Activated T-helper 1 cell treated with anti-CD3 and anti-CD28 coated beads, Interleukin-12 subunit alpha, Interleukin-12 subunit beta, Interleukin-2, Interleukin-4 antibody, amounts not matched to agents 30 ng/mL and 10 ng/mL and 1 ng/mL, durations not matched to agents 14 hours and 24 hours and 36 hours (primary cell): ENCODE results near the gene TXK. TPM values are rescaled to one million over a fixed set of nuclear protein-coding genes. Genes with fewer than 3 reads are reported as not detected.

Experiments used
- DNase-seq: peaks from one replicate; pipeline ENCODE4 v3.0.0; 2021; ENCODE audit warnings: low spot score
- H3K27ac Mint-ChIP-seq: one replicate; pipeline ENCODE4 v1.8.0; 2021; ENCODE audit warnings: mild to moderate bottlenecking, mixed read lengths
- H3K27me3 Mint-ChIP-seq: one replicate; pipeline ENCODE4 v1.8.0; 2022; ENCODE audit warnings: mild to moderate bottlenecking, moderate library complexity, mixed read lengths; ENCODE audit not compliant: insufficient read depth
- H3K36me3 Mint-ChIP-seq: one replicate; pipeline ENCODE4 v1.8.0; 2021; ENCODE audit warnings: low read depth, mixed read lengths
- H3K4me1 Mint-ChIP-seq: one replicate; pipeline ENCODE4 v1.8.0; 2021; ENCODE audit warnings: low read depth, mixed read lengths
- H3K4me3 Mint-ChIP-seq: one replicate; pipeline ENCODE4 v1.8.0; 2021; ENCODE audit warnings: mild to moderate bottlenecking, moderate library complexity, mixed read lengths
- H3K9me3 Mint-ChIP-seq: one replicate; pipeline ENCODE4 v1.8.0; 2021; ENCODE audit warnings: mixed read lengths
- intact Hi-C: fragments of 100-400 bp; cut with micrococcal nuclease; formaldehyde crosslinking; loops from one replicate; pipeline ENCODE4 v1.15.1; 2024
- total RNA-seq: library from RNA; stranded (reverse); gene quantifications from 2 replicates; pipeline ENCODE4 v1.2.3, GENCODE V29; 2022

The TXK gene
- total RNA-seq, 1 donor from 2014 or later, result 12.5 TPM

- H3K36me3 Mint-ChIP-seq, result peaks cover 12% of the 10 kb centered on the region
- DNase-seq, result peak; percentile 34
- peak overlapping the region; percentile 97 for H3K27ac Mint-ChIP-seq
- H3K4me3 Mint-ChIP-seq, result peak overlapping the region; percentile 90
- H3K27me3 Mint-ChIP-seq, result no peaks in the 10 kb centered on the region
- peaks cover 84% of the 10 kb centered on the region for H3K4me1 Mint-ChIP-seq
- H3K9me3 Mint-ChIP-seq, result no peaks in the 10 kb centered on the region
- intact Hi-C loops, result loop anchor here (5.0 to 10.0 kb wide), 6 partner anchors 418 to 833 kb away; partner anchors contain the start of genes ATP10D, OCIAD1 and OCIAD2
Measured at GRCh38 chr4:48129307-48130014, 4.6 kb downstream of the TXK start.

DNA sequence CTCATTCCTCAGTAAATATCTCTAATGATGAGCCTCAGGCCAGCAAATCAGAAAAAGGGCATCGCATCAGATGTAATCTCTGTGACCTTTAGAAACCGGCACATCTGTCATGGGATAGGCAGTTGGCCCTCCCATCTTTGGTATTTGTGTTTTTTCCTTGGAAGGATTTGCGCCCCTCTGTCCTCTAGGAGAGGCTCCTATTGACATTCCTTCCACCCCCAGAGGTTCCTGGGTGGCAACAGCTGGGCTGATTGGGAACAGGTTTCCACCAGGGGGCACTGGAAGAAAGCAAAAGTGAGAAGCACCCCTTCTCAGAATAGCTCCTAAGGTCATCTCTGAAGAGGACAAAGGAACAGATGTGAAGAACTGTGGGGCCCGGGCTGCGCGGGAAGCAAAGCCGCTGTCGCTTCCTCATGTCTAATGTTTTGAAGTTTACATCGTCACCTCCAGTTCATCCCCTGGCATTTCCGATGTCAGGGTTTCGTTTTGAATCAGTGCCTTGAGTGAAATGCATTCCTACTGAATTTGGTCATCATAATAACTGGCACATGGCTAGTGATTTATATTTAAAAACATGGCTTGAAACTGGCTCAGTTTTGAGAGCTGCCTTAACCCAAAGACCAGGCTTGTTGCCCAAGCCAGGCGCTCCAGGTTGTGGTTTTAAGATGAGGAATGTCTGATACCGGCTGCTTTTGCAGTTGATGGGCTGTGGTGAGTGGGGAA lies 6.2 kb downstream of the TXK start:
- no peaks in the 10 kb centered on the region for H3K27me3 Mint-ChIP-seq
- peaks cover 23% of the 10 kb centered on the region for H3K36me3 Mint-ChIP-seq
- intact Hi-C loops, result loop anchor here (1.0 to 10.0 kb wide), 14 partner anchors 11 to 834 kb away; partner anchors contain the start of genes ATP10D, NFXL1, OCIAD1 and OCIAD2
- DNase-seq, result peak; percentile 74
- H3K9me3 Mint-ChIP-seq, result no peaks in the 10 kb centered on the region
- peak overlapping the region; percentile 66 for H3K4me3 Mint-ChIP-seq
- peaks cover 84% of the 10 kb centered on the region for H3K4me1 Mint-ChIP-seq
- H3K27ac Mint-ChIP-seq, result peak overlapping the region; percentile 97

- Mint-ChIP-seq H3K27ac (peak overlapping the region; percentile 97), H3K9me3 (no peaks in the 10 kb centered on the region), H3K4me3 (peak overlapping the region; percentile 66), H3K4me1 (peaks cover 84% of the 10 kb centered on the region), H3K36me3 (peaks cover 23% of the 10 kb centered on the region), H3K27me3 (no peaks in the 10 kb centered on the region)
- no peak for DNase-seq
- intact Hi-C loops, result loop anchor here (5.0 to 10.0 kb wide), 6 partner anchors 420 to 835 kb away; partner anchors contain the start of genes ATP10D, OCIAD1 and OCIAD2
Measured at GRCh38 chr4:48127231-48127630, 6.8 kb downstream of the TXK start.

DNA sequence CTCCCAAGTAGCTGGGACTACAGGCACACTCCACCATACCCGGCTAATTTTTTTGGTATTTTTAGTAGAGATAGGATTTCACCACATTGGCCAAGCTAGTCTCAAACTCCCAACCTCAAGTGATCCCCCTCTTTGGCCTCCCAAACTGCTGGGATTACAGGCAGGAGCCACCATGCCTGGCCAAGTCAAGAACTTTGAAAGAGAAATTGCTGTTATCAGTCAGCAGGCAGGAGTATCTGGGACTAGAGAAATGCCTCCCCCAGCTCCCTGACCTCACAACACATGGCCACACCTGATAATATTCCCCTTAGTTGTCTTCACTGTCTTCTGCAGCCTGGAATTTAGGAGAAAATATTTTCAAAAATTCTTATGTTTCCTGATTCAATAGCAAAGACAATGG lies 7.4 kb downstream of the TXK start:
- Mint-ChIP-seq H3K27me3 (no peaks in the 10 kb centered on the region), H3K9me3 (no peaks in the 10 kb centered on the region), H3K4me3 (no peak overlapping the region), H3K36me3 (peaks cover 20% of the 10 kb centered on the region), H3K27ac (peak overlapping the region; percentile 51), H3K4me1 (peaks cover 78% of the 10 kb centered on the region)
- no peak for DNase-seq
- intact Hi-C loops, result loop anchor here (5.0 to 10.0 kb wide), 6 partner anchors 421 to 836 kb away; partner anchors contain the start of genes ATP10D, OCIAD1 and OCIAD2

DNA sequence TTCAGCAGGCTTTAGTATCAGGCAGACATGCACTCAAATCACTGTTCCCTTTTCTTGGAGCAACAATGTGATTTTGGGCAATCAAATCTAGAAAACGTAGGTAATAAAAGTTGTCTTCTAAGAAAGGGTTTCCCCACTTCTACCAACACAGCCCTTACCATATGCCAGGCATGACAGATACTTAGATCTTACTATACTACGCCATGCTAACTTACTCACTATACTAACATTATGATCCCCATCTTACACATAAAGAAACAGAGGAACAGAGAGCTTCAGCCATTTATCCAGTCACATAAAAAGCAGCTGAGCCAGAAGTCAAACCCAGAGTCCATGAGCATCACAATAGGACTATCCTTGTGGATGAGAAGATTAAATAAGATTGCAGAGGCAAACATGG lies 9.2 kb downstream of the TXK start:
- H3K4me3 Mint-ChIP-seq, result no peak overlapping the region
- intact Hi-C loops, result loop anchor here (5.0 to 10.0 kb wide), 6 partner anchors 422 to 837 kb away; partner anchors contain the start of genes ATP10D, OCIAD1 and OCIAD2
- H3K4me1 Mint-ChIP-seq, result peaks cover 60% of the 10 kb centered on the region
- no peaks in the 10 kb centered on the region for H3K9me3 Mint-ChIP-seq
- H3K36me3 Mint-ChIP-seq, result peaks cover 16% of the 10 kb centered on the region
- H3K27ac Mint-ChIP-seq, result no peak overlapping the region
- no peaks in the 10 kb centered on the region for H3K27me3 Mint-ChIP-seq
- no peak for DNase-seq

GRCh38 chr4:48122756-48123155 lies 11.3 kb downstream of the TXK start:
- H3K27ac Mint-ChIP-seq, result no peak overlapping the region
- DNase-seq, result no peak
- intact Hi-C loops, result loop anchor here (10.0 kb wide), 1 partner anchor 638 kb away; the partner anchor contains the start of gene ATP10D
- no peaks in the 10 kb centered on the region for H3K9me3 Mint-ChIP-seq
- H3K36me3 Mint-ChIP-seq, result peaks cover 26% of the 10 kb centered on the region
- H3K27me3 Mint-ChIP-seq, result no peaks in the 10 kb centered on the region
- no peak overlapping the region for H3K4me3 Mint-ChIP-seq
- H3K4me1 Mint-ChIP-seq, result peaks cover 60% of the 10 kb centered on the region

DNA sequence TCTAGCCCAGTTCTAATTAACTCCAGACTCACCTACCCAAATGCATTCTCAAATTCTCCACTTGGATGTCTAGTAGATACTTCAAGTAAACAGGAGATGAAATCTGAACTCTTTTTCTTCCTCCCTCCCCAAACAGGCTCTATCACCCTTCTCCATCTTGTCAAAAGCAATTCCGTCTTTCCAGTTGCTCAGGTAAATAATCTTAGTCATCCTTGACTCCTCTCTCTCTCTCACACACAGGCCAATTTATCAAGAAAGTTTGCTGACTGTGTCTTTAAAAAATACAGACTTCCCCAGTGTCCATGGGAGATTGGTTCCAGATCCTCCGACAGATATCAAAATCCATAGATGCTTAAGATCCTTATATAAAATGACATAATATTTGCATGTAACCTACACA lies 12.9 kb downstream of the TXK start:
- Mint-ChIP-seq H3K27me3 (no peaks in the 10 kb centered on the region), H3K4me1 (peaks cover 51% of the 10 kb centered on the region), H3K4me3 (no peak overlapping the region), H3K36me3 (peaks cover 31% of the 10 kb centered on the region), H3K9me3 (no peaks in the 10 kb centered on the region), H3K27ac (no peak overlapping the region)
- intact Hi-C loops, result loop anchor here (10.0 kb wide), 1 partner anchor 636 kb away; the partner anchor contains the start of gene ATP10D
- no peak for DNase-seq

DNA sequence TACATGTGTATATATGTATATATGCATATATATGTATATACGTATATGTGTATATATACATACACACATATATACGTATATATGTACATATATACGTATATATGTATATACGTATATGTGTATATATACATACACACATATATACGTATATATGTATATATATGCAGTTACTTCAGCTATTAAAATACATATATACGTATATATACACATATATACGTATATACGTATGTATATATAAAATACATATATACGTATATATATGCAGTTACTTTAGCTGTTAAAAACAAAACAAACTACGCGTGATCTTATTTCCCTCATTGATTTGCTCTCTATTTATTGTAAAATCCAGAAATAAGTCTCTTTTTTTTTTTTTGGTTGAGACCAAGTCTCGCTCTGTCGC lies 13.9 kb downstream of the TXK start:
- peaks cover 43% of the 10 kb centered on the region for H3K4me1 Mint-ChIP-seq
- intact Hi-C loops, result loop anchor here (10.0 kb wide), 1 partner anchor 635 kb away; the partner anchor contains the start of gene ATP10D
- no peaks in the 10 kb centered on the region for H3K9me3 Mint-ChIP-seq

DNA sequence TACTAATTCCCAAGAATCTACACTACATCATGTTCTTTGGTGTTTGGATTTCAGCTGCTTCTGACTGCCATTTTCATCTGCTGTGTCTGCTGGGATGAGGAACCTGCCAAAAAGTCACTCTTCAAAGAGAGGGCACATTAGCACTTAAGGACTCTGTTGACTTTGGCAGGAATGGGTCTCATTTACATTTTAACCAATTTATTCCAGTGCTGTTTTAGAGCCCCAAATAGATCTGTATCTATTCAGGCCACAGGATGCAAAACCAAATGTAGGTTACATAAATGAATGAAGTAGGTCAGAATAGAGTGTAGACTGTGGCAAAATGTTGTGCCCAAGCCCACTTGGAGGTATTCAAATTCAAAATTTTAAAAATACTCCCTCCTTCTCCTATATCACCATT lies 14.4 kb downstream of the TXK start:
- Mint-ChIP-seq H3K27me3 (no peaks in the 10 kb centered on the region), H3K27ac (no peak overlapping the region), H3K4me1 (peaks cover 39% of the 10 kb centered on the region), H3K9me3 (no peaks in the 10 kb centered on the region), H3K4me3 (no peak overlapping the region), H3K36me3 (peaks cover 27% of the 10 kb centered on the region)
- DNase-seq, result no peak
- intact Hi-C loops, result loop anchor here (10.0 kb wide), 1 partner anchor 635 kb away; the partner anchor contains the start of gene ATP10D

More for the DNA sequence above, 13.9 kb downstream of the TXK start:
- Mint-ChIP-seq H3K36me3 (peaks cover 27% of the 10 kb centered on the region), H3K27ac (no peak overlapping the region), H3K4me3 (no peak overlapping the region), H3K27me3 (no peaks in the 10 kb centered on the region)
- no peak for DNase-seq

DNA sequence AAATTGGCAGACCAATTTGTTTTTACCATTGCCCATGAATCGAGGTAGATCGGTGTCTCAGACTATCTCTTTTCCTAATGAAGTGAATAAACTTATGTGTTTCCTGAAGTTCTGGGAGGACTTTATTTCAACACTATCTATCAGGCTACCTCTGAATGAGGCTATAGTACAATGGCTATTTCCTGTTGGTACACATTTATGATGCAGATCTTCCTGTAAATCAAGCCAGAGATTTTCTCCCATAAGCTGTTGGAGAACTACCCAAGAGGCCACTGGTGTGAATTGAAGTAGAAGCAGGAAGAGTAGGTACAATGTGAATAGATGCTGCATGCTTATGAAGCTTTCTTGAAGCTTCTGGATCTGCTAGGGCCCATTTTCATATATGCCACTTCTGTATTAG lies 16.0 kb downstream of the TXK start:
- no peak for DNase-seq
- H3K27ac Mint-ChIP-seq, result no peak overlapping the region
- H3K4me1 Mint-ChIP-seq, result peaks cover 37% of the 10 kb centered on the region
- H3K4me3 Mint-ChIP-seq, result no peak overlapping the region
- H3K36me3 Mint-ChIP-seq, result peaks cover 25% of the 10 kb centered on the region
- intact Hi-C loops, result no loop called here
- no peaks in the 10 kb centered on the region for H3K27me3 Mint-ChIP-seq
- H3K9me3 Mint-ChIP-seq, result no peaks in the 10 kb centered on the region

DNA sequence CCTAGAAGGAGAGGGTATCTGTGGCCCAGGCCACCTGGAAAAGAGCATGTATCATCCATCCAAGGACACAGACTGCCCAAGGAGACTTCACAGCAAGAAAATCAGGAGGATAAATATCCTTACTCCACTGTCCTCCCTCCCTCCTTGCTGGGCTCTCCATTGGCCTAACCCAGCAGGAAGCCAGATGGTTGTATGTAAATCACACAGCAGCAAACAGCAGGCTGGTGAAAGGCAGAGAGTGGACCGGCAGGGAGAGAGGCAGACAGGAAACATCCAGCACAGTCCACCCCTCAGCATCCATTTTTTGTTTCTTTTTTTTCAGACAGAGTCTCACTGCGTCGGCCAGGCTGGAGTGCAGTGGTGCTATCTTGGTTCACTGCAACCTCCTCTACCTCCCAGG lies 17.5 kb downstream of the TXK start:
- no peak for DNase-seq
- H3K4me3 Mint-ChIP-seq, result no peak overlapping the region
- no peaks in the 10 kb centered on the region for H3K9me3 Mint-ChIP-seq
- no peaks in the 10 kb centered on the region for H3K27me3 Mint-ChIP-seq
- peaks cover 36% of the 10 kb centered on the region for H3K36me3 Mint-ChIP-seq
- peaks cover 42% of the 10 kb centered on the region for H3K4me1 Mint-ChIP-seq
- intact Hi-C loops, result no loop called here
- no peak overlapping the region for H3K27ac Mint-ChIP-seq

DNA sequence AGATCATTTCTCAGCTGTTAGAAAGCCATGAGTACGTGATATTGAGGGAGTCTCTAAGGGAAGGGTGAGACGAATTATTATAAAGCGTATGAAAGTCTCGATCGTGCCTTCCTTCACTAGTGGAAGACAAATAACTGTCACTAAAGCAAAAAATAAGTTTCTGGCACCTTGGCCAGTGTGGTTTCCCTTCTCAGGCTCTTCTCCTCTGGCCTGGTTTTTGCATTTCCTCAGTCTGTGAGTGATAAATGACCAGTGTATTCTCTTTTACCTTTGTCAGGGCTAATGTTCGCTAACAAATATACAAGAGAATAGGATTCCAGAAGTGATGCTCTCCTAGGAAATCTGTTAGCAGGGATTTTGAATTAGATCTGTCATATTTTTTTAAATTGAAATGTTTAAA lies 19.6 kb downstream of the TXK start:
- Mint-ChIP-seq H3K27me3 (no peaks in the 10 kb centered on the region), H3K4me1 (peaks cover 40% of the 10 kb centered on the region), H3K36me3 (peaks cover 39% of the 10 kb centered on the region), H3K27ac (no peak overlapping the region), H3K9me3 (no peaks in the 10 kb centered on the region), H3K4me3 (no peak overlapping the region)
- DNase-seq, result no peak
- intact Hi-C loops, result no loop called here
